GM21360 (cell line): Measurements from ENCODE around the gene USP1.

ENCODE experiments used
- ATAC-seq: cut with Tn5 transposase; IDR thresholded peaks from one replicate; pipeline ENCODE4 v1.9.1; 2021; ENCODE audit warnings: mild to moderate bottlenecking, moderate library complexity; ENCODE audit not compliant: unreplicated experiment

The USP1 gene

DNA sequence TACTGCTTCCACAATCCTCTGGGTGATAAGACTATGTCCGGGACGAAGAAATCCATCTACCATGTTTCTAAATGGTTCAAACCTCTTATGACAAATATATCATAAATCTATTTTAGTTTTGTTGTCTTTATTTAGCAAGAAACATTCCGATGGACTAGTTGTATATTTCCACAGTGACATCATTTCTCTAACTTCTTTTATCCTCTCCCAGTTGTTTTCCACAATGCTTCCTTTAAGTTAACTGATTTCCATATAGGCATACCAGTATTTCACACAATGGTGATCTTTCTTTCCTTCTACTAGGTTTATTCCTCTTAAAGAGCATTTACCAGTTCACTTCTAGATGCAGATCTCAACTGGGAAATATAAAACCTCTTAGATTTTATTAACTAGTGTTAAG lies 44.8 kb downstream of the USP1 start:
- ATAC-seq = no peak

DNA sequence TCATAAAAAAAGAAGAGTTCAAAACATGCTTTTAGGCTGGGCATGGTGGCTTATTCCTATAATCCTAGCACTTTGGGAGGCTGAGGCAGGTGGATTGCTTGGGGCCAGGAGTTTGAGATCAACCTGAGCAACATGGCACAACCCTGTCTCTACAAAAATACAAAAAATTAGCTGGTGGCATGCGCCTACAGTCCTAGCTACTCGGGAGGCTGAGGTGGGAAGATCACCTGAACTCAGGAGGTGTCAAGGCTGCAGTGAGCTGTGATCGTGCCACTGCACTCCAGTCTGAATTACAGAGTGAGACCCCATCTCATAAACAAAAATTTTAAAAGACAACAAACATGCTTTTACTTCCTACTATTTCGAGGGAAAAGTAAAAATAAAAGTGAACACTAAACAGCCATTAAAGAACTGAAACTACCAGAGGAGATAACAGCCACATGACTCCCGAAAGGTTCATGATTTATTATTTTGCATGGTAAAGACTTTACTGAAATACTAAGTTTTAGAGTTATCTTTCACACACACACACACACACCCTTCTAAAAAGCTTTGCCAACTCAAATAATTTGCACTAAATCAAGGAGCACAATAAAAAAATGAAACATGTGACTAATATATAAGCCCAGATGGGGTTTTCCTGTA lies 48.1 kb downstream of the USP1 start:
- ATAC-seq = no peak

DNA sequence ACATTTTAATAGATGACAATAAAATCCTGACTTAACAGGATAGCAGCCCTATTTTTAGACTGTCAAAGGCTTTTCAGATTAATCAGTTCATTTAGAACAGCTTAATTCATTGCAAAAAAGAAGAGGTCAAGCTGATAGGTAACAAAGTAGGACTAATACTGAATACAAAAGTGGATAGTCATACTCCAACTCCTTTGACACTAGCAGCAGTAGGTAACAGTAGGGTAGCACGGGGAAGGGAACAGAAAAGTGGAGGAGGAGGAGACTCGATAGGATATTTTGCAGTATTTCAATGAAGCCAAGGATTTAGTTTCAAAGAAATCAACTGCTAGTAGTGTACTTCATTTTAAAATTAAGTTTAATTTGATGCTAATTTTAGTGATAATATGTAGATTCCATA lies 51.1 kb downstream of the USP1 start:
- ATAC-seq = no peak

DNA sequence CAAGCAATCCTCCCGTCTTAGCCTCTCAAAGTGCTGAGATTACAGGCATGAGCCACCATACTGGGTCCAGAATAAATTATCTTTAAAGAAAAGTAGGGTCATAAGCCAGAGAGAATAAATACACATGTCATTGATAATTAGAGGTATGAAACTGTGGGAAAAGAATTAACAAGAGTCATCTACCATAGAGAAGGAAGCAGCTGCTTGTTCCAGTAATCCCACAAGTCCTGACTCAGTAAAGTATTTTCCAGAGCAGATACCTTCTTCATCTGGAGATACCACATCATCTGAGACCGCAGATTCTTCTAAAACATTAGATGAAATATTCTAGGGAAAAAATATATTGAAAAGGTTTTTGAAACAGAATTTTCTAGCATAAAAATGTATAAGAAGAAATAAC lies 55.7 kb downstream of the USP1 start:
- no peak for ATAC-seq

DNA sequence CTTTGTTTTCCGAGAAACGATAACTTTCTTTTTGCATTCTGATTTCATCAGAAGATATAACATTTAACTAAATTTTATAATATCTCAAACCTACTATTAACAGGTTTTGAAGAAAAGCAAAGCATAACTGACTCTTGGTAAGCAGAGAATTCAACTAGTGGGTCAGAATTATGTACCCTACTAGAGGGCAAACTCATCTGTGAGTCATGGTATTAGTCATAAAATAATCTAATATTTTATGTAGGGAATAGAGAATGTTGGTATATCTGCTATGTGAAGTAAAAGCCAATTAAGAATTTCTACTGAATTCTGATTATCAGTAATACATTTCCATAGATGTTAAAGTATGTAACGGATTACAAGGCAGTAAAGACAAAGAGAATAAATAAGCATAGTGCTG lies 56.8 kb downstream of the USP1 start:
- no peak for ATAC-seq

DNA sequence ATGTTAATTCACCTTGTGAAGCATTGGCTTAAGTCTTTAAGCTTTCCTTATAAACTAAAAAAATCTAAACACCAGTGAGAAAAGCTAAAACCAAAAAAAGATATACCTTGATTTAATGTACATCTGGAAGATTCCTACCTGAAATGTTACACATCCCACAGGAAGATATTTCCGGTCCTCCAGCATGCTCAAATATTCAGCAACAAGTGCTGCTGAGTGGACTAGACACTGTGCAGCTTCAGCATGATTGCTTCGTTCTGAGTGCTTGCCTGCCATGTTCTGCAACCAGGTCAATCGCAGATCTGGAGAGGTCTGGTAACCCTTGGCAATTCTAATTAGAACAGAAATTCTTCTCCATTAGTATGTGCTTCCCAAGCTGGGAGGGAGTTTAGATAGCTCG lies 57.3 kb downstream of the USP1 start:
- no peak for ATAC-seq

DNA sequence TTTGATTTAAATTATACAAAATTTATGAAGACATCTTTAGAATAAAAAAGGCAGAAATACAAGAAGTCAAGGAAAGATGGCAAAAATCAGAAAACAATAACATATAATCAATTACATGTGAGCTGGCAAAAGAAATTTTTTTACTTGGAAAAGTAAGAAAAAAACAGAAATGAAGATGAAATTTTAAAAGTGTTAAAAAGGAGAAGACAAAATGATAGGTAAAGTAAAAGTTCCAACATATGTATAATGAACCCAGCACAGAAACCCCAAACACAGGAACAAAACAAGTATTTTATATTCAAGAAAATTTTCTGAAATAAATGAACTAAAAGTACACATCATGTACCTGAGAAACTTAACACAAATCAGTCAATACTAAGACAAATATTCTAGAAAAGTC lies 63.4 kb downstream of the USP1 start:
- no peak for ATAC-seq
